Prostate gland (tissue), 2 donors: Measurements from ENCODE around the gene SLC2A4RG.

Source experiments
- POLR2A ChIP-seq: fragments of 450-650 bp; IDR thresholded peaks from one replicate; pipeline ENCODE4 v1.6.1; 2016; ENCODE audit warnings: antibody characterized with exemption, mild to moderate bottlenecking
- POLR2AphosphoS5 ChIP-seq: sonication (generic); formaldehyde crosslinking; IDR thresholded peaks from one replicate; pipeline ENCODE4 v1.6.1; 2017; ENCODE audit warnings: antibody characterized with exemption
- TF ChIP-seq, protein P1 (sequence below), 4 experiments: fragments of 200-600 bp in 2 of 4; fragments of 450-650 bp in 2 of 4; sonication (generic) in 2 of 4; IDR thresholded peaks; 1 replicate in 3 of 4; 2 replicates in 1 of 4; pipeline ENCODE4 v1.5.1; 2016 to 2019; ENCODE audit warnings: antibody characterized with exemption in 4 of 4, mild to moderate bottlenecking in 2 of 4, moderate library complexity in 2 of 4

DNA sequence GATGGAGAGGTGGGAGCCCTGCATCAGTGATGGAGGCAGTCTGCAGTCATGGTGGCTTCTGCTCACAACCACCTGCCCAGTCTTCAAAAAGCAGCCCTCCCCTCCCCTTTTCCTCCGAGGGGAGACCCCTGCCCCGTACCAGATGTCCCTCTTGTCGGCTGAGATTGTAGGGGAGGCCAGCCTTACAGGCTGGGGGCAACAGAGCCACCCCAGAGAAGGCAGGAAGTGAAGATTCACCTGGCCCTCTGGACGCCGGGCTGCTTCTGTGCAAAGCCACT lies 38.6 kb upstream of the SLC2A4RG start:
- TF ChIP-seq, protein P1, sequence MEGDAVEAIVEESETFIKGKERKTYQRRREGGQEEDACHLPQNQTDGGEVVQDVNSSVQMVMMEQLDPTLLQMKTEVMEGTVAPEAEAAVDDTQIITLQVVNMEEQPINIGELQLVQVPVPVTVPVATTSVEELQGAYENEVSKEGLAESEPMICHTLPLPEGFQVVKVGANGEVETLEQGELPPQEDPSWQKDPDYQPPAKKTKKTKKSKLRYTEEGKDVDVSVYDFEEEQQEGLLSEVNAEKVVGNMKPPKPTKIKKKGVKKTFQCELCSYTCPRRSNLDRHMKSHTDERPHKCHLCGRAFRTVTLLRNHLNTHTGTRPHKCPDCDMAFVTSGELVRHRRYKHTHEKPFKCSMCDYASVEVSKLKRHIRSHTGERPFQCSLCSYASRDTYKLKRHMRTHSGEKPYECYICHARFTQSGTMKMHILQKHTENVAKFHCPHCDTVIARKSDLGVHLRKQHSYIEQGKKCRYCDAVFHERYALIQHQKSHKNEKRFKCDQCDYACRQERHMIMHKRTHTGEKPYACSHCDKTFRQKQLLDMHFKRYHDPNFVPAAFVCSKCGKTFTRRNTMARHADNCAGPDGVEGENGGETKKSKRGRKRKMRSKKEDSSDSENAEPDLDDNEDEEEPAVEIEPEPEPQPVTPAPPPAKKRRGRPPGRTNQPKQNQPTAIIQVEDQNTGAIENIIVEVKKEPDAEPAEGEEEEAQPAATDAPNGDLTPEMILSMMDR (IDR thresholded peaks at IDR 0.05), result no peak
- TF ChIP-seq POLR2AphosphoS5 (no peak), POLR2A (no peak)
